ENCODE data around the gene UNC13A. TPM values are rescaled to one million over a fixed set of nuclear protein-coding genes. Genes with fewer than 3 reads are reported as not detected.
A peak's percentile ranks its signal among the peaks of the same experiment; 100 is the strongest.

Gene UNC13A
- total RNA-seq, 1 donor from 2014 or later: 0.41 TPM

- Histone ChIP-seq H3K9me3 (no peaks in the 10 kb centered on the region), H3K4me3 (no peak overlapping the region), H3K27me3 (no peaks in the 10 kb centered on the region), H3K27ac (no peak overlapping the region), H3K4me1 (peaks cover 5% of the 10 kb centered on the region), H3K36me3 (no peaks in the 10 kb centered on the region)
- DNase-seq (no peak), ATAC-seq (no peak)
- intact Hi-C loops (cut with DNase I): no loop called here
- TF ChIP-seq CTCF (IDR thresholded peaks at IDR 0.05): no peak
These were observed 32.2 kb downstream of the UNC13A start for GRCh38 chr19:17655751-17656472.

DNA sequence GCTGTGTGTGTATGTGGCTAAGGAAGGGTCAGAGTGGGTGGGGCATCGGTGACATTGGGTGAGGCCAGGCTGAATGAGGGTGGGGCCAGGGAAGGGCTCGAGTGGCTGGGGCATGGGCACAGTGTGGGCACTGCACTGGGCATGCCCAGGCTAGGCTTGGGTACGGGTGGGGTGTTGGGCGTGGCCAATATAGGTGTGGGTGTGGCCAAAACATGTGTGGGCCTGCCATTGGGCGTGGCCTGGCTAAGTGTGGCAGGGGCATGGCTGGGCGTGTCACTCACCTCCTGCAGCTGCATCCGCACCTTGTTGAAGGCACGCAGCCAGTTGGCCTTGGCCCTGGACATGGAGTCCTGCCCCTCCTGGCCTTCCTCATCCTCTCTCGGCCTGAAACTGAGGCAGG lies 33.2 kb downstream of the UNC13A start:
- Histone ChIP-seq H3K27ac (no peak overlapping the region), H3K36me3 (no peaks in the 10 kb centered on the region), H3K9me3 (no peaks in the 10 kb centered on the region), H3K27me3 (no peaks in the 10 kb centered on the region), H3K4me3 (no peak overlapping the region), H3K4me1 (peaks cover 5% of the 10 kb centered on the region)
- DNase-seq (no peak), ATAC-seq (peak; percentile 48)
- intact Hi-C loops (cut with DNase I): no loop called here
- TF ChIP-seq CTCF (IDR thresholded peaks at IDR 0.05): no peak

- intact Hi-C loops (cut with DNase I): no loop called here
These were observed 35.5 kb downstream of the UNC13A start for GRCh38 chr19:17652627-17653026.

GRCh38 chr19:17648786-17649185 lies 39.4 kb downstream of the UNC13A start:
- Histone ChIP-seq H3K27ac (no peak overlapping the region), H3K27me3 (no peaks in the 10 kb centered on the region), H3K9me3 (no peaks in the 10 kb centered on the region), H3K4me1 (no peaks in the 10 kb centered on the region), H3K4me3 (no peak overlapping the region), H3K36me3 (no peaks in the 10 kb centered on the region)
- no peak for ATAC-seq
- DNase-seq: no peak
- intact Hi-C loops (cut with DNase I): no loop called here
- TF ChIP-seq CTCF (IDR thresholded peaks at IDR 0.05): no peak

More at GRCh38 chr19:17652627-17653026, 35.5 kb downstream of the UNC13A start:
- H3K36me3 ChIP-seq: no peaks in the 10 kb centered on the region
- no peaks in the 10 kb centered on the region for H3K4me1 ChIP-seq
- H3K4me3 ChIP-seq: no peak overlapping the region
- no peaks in the 10 kb centered on the region for H3K27me3 ChIP-seq
- no peaks in the 10 kb centered on the region for H3K9me3 ChIP-seq
- no peak for ATAC-seq
- no peak for TF ChIP-seq CTCF (IDR thresholded peaks at IDR 0.05)
- no peak for DNase-seq
- no peak overlapping the region for H3K27ac ChIP-seq

DNA sequence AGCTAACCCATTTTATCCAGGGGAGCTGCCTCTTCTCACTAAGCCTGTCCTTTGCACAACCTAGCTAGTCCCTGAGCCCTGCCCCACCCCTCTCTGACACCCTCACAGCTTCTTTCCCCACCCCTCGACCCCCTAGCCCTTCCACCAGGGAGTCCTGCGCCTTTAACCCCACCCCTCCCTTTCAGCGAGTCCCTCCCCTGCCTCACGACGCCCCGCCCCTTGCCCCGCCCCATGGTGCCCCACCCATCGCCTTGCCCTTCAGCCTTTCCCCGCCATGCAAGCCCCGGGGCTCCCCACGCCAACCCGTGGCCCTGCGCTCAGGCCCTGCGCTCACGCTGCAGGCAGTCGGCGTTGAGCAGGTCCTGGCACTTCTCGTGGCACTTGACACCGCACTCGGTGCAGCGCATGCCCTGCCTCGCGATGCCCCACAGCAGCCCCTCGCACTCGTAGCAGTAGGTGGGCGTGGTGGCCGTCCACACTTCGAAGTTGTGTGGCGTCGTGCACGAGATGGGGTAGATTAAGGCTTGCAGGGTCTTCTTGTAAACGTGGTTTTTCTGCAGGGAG lies 40.0 kb downstream of the UNC13A start:
- H3K4me1 ChIP-seq: no peaks in the 10 kb centered on the region
- H3K27me3 ChIP-seq: no peaks in the 10 kb centered on the region
- ATAC-seq (no peak), DNase-seq (no peak)
- no peak for TF ChIP-seq CTCF (IDR thresholded peaks at IDR 0.05)
- H3K27ac ChIP-seq: no peak overlapping the region
- H3K36me3 ChIP-seq: no peaks in the 10 kb centered on the region
- no peaks in the 10 kb centered on the region for H3K9me3 ChIP-seq
- intact Hi-C loops (cut with DNase I): no loop called here
- no peak overlapping the region for H3K4me3 ChIP-seq

Measured in upper lobe of right lung (tissue), 1 donor.